Measurements from ENCODE around the gene GPC5.
"Not testable (repeated sequence)": the region's sequence is repeated elsewhere in the genome, so short reads cannot be mapped to it uniquely, and the experiment has no call there.

Gene GPC5

GRCh38 chr13:91798338-91798737 is 399.9 kb downstream of the GPC5 start:
- DNase-seq: not testable (repeated sequence)

GRCh38 chr13:91801772-91802171 is 403.4 kb downstream of the GPC5 start:
- DNase-seq: not testable (repeated sequence)

- DNase-seq: no peak
These were observed 404.5 kb downstream of the GPC5 start for GRCh38 chr13:91802957-91803356.

GRCh38 chr13:91804724-91805123 is 406.3 kb downstream of the GPC5 start:
- DNase-seq: no peak

- no peak for DNase-seq
These were observed 407.2 kb downstream of the GPC5 start for GRCh38 chr13:91805605-91806004.

- no peak for DNase-seq
These were observed 410.7 kb downstream of the GPC5 start for GRCh38 chr13:91809161-91809560.

- no peak for DNase-seq
These were observed 414.8 kb downstream of the GPC5 start for GRCh38 chr13:91813253-91813652.

- no peak for DNase-seq
These were observed 417.9 kb downstream of the GPC5 start for GRCh38 chr13:91816263-91816807.

- no peak for DNase-seq
These were observed 418.8 kb downstream of the GPC5 start for GRCh38 chr13:91817250-91817649.

GRCh38 chr13:91824416-91824815 is 426.0 kb downstream of the GPC5 start:
- DNase-seq: no peak

GRCh38 chr13:91825516-91825915 is 427.1 kb downstream of the GPC5 start:
- DNase-seq: no peak

- no peak for DNase-seq
These were observed 438.1 kb downstream of the GPC5 start for GRCh38 chr13:91836553-91836952.

- no peak for DNase-seq
These were observed 447.2 kb downstream of the GPC5 start for GRCh38 chr13:91845612-91846011.

- DNase-seq: no peak
These were observed 465.3 kb downstream of the GPC5 start for GRCh38 chr13:91863699-91864098.

- no peak for DNase-seq
These were observed 469.9 kb downstream of the GPC5 start for GRCh38 chr13:91868351-91868750.

- no peak for DNase-seq
These were observed 480.1 kb downstream of the GPC5 start for GRCh38 chr13:91878491-91878890.

- no peak for DNase-seq
These were observed 480.9 kb downstream of the GPC5 start for GRCh38 chr13:91879360-91879759.

- DNase-seq: no peak
These were observed 484.5 kb downstream of the GPC5 start for GRCh38 chr13:91882918-91883317.

- DNase-seq: no peak
These were observed 491.2 kb downstream of the GPC5 start for GRCh38 chr13:91889641-91890040.

GRCh38 chr13:91891141-91891540 is 492.7 kb downstream of the GPC5 start:
- DNase-seq: no peak

- no peak for DNase-seq
These were observed 494.6 kb downstream of the GPC5 start for GRCh38 chr13:91893040-91893439.

- no peak for DNase-seq
These were observed 495.9 kb downstream of the GPC5 start for GRCh38 chr13:91894316-91894715.

GRCh38 chr13:91896547-91896946 is 498.1 kb downstream of the GPC5 start:
- DNase-seq: no peak

GRCh38 chr13:91898986-91899385 is 500.6 kb downstream of the GPC5 start:
- not testable (repeated sequence) for DNase-seq

- DNase-seq: no peak
These were observed 503.9 kb downstream of the GPC5 start for GRCh38 chr13:91902291-91902690.

GRCh38 chr13:91904005-91904404 is 505.6 kb downstream of the GPC5 start:
- no peak for DNase-seq
